ENCODE measurements around the gene CSMD2.

The CSMD2 gene

DNA sequence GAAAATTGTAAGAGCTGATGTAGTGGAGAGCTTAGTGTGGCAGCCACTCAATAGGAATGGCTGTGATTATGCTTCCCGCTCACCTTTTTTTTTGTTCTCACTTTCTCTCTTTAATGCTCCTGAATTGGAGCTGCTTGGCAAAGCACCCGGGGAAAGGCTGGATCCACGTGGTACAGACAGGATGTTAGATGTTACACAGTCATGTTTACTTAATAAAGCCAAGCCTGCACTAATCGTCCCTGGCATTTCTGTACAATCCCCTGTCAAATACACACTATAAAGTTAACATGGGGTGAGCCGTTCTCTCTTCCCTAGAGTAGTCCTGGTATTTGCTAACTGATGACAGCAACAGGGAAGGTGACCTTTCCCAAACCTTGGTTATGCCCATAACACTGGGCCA lies 504.8 kb downstream of the CSMD2 start:
- DNase-seq = no peak

DNA sequence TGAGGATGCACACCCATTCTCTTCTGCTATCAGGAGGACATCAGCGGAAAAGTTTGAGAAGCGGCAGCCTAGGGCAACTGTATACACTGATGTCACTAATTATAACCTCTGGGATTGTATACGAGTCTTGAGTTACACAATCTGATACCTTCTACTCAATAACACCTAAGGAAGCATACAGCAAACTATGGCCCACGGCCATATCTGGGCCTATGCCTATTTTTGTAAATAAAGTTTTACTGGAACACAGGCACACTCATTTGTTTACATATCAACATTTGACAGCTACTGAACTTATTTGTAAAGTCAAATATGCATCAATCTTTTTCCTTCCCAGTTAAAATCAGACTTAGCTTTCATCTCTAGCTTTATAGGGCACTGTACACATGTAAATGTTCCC lies 505.4 kb downstream of the CSMD2 start:
- DNase-seq = no peak

GRCh38 chr1:33657833-33658232 lies 507.2 kb downstream of the CSMD2 start:
- no peak for DNase-seq

GRCh38 chr1:33656467-33657005 lies 508.5 kb downstream of the CSMD2 start:
- no peak for DNase-seq

DNA sequence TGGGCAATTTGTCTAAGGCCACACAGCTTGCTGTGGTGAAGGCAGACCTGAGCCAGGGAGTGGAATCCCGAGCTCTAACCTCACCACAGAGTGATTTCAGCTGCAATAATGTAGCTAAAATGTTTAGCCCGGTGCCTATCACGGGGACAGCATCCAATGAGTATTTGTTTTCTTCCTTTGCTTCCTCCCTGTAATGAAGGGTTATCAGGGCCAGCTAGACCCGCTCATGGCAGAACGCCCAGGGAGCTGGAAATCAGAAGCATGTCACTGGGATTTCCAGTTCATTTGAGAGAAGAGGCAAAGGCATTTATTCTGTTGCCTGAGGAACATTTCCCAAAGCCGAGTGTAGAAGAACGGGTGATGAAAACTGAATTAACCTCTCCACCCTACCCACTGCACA lies 509.5 kb downstream of the CSMD2 start:
- DNase-seq = no peak

DNA sequence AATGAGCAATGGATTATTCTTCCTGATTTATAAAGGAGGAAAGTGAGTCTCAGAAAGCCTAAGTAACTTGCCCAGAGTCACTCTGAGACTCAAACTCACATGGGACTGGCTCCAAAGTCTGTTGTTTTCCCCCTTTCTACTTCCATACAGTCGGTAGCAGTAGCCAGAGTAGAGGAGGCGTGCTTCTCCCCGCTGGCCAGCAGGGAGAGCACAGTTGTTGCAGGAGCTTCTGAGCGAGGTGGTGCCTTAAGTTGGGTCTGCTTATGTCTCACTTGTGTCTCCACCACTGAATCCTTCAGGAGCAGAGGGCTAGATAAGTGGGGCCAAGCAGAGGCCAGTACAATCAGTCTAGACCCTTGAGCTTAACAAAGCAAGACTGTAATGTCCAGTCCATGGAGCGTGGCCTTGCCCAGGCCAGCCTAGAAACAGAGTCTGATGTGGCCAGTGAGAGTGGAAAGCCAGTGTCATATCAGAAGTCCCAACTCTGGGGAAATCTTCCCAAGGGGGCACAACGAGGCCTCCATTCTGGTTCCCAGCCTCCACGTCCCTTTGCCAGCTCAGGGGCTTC lies 510.7 kb downstream of the CSMD2 start:
- DNase-seq = no peak

DNA sequence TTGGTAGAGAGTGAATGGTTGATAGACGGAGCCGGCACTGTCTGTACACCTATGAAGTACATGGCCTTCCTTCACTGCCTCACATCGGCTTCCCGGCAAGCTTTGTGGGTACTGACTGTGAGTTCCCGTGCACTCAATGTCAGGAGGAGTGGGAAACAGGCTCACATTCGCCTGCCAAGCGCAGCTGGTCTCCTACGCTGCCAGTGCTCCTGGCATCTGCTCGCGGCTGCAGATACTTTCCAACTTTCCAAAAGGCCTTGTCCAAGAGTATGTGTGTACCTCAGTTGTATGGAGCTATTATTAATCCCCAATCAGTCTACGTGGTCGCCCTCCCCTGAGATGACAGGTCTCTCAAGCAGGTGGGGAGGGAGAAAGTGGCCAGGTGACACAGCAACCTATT lies 511.8 kb downstream of the CSMD2 start:
- DNase-seq = no peak

- DNase-seq = no peak
These were observed 514.3 kb downstream of the CSMD2 start for GRCh38 chr1:33650708-33651107.

DNA sequence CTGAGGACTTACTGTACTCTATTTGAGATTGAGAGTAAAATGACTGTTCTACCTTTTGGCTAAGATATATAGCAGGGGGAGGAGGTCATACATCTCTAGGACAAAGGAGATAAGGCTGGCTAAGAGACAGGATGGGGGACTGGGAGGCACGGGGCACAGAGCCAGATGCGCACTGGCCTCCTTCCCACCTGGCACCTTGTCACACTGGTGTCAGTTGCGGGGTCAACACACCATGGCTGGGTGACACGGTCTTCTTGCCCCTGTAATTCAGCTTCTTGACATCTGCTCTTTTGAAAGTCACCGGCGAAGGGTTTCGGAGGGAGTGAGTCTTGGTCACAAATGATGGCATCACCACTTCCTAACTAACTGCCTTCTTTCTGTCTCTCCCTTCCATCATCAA lies 515.3 kb downstream of the CSMD2 start:
- DNase-seq = no peak

GRCh38 chr1:33643216-33643615 lies 521.8 kb downstream of the CSMD2 start:
- DNase-seq = no peak

DNA sequence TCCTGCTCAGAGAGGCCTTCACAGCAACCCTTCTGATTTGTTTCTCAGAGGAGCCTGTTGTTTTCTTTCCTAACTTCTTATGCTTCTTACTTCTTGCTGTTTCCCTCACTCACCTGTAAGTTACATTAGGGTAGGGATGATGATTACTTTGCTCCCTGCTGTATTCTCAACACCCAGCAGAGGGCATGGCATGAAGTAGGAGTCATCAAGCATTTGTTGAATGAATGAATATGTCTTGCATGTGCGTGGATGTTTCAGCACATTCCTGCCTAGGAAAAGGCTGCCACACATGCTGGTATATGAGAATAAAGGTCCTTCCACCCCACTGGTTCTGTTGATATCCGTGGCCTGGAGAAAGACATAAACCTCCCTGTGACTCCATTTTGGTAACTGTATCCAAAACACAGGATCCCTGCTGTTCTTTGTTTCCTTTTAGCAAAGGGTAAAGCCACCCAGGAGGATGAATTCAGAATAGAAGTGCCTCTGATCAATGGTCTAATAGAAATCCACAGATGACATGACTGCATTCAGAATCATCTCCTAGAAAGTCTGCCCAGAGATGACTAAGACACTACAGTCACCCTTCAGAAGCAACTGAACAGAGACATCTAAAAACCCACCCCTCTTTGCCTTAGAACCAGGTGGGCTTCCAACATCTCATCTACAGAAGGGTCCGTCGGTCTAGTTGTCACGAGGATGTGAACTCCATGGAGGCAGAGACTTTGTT lies 523.8 kb downstream of the CSMD2 start:
- no peak for DNase-seq

GRCh38 chr1:33640114-33640660 lies 524.8 kb downstream of the CSMD2 start:
- DNase-seq = no peak

DNA sequence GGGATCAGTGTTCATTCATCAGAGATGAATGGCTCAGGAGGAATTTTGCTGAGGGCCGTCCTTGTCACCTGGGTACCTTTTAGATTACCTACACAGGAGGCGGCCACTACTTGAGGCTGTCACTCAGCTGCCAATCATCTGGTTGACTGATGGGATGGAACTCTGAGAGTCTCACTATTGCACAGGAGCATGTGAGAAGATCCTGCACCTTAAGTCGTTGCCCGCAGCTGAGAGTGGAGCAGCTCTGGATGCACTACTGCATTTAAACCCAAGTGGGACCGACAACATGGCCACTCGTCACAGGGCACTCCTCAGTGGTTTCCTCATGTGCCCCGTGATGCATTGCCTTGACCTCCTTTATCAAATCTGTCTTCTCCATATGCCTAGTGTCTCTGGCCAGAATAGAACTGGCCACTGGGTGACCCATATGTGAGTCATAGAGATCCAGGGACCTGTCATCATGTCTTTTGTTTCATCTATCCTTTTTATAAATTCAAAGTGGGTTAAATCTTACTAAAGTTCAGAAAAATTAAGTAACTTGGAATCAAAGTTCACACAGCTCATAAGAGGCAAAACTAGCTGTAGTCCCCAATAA lies 527.1 kb downstream of the CSMD2 start:
- DNase-seq = no peak

DNA sequence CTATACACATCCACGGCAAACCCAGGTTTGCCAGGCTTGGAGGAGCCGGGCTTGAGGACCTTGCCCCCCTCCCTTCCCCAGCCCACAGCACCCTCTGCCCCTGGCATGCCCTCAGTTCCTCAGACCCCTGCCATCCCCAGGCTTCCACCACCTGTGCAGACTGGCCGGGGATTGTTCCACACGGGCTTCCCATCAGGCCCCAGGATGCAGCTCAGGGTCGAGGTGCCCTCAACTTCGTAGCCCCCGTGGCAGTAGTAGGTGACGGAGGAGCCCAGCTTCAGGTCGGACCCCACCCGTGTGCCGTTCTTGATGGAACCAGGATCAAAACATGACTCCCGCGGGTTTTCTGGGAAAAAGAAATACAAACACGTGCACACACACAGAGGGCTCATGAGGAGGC lies 528.8 kb downstream of the CSMD2 start:
- DNase-seq = no peak

DNA sequence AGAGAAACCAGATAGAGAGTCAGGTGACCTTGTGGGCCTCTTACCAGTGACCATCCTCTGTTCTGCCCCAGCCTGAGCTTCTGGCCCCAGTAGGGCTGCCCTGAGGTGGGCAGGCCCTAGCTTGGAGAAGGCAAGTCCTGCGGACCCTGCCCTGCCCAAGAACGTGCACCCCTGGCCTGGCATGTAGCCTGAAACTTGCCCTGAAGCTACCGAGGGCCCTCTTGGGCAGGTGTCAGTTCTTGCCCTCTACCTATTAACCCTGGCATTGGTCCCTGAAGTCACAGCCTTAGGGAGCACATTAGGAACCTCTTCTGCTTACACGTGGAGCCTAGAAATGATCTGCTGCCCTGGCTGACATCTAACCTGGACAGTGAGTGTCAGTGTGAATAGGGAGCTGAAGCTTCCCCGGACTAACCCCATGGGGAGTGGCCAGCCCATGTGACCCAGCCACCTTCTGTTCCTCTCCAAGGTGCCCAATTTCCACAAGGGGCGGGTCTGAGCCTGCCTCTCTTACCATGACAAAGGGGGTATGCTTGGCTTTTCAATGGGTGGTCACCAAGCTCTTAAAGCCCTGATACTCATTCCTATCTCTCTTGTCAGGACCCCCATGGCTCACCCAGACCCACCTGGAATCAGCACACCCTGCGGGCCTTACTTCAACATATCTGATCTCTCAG lies 529.6 kb downstream of the CSMD2 start:
- DNase-seq = no peak

- no peak for DNase-seq
These were observed 530.2 kb downstream of the CSMD2 start for GRCh38 chr1:33634806-33635205.

DNA sequence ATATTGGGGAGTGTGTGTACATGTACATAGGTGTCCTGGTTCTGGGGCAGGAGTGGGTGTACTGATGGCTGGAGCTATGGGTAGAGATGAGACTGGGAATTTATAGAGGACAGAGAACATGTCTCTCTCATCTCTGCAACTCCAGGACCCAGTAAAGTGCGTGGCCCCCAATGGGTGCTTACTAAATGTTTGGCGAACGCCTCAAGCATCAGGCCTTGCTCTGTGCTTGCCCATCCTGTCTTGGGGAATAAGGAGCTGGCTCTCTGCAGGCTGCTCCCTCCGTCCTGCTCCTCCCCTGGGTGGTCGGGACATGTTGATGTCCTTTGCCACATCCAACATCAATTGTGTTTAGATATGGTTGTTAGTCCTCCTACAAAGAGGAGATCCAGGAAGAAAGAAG lies 530.9 kb downstream of the CSMD2 start:
- no peak for DNase-seq

DNA sequence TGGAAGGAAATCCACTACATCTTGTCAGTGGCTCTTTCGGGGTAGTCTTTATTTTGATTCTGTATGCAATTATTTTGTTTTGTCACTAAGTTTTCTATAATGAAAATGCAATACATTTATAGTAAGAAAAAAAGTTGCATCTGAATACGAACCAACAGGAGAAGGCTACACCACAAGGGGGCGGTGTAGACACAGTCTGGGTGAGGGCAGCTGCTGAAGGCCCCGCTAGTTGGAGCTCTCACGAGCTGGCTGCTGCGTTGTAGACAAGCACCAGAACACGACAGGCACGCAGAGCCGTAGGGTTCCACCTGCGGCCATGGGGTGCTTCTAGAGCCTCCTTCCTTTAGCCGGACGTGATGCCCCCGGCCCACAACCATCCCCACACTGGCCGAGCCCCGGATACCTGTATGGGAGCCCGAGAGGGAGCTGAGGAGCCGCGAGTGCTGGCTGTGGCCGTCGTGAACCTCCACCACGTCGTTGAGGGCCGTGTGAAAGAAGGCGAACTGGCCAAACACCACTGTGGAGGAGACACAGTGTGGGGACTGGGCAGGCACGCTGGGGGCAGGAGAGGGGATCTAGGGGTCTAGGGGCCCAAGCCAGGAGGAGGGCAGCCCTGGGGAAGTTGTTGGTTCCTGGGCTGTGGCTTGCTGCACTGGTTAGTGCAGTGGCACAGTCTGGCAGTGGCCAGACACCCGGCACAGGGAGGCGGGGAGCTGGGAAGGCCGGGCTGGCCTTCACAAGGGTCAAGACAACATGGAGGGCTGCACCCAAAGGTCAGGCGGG lies 531.8 kb downstream of the CSMD2 start:
- DNase-seq = peak; percentile 61

DNA sequence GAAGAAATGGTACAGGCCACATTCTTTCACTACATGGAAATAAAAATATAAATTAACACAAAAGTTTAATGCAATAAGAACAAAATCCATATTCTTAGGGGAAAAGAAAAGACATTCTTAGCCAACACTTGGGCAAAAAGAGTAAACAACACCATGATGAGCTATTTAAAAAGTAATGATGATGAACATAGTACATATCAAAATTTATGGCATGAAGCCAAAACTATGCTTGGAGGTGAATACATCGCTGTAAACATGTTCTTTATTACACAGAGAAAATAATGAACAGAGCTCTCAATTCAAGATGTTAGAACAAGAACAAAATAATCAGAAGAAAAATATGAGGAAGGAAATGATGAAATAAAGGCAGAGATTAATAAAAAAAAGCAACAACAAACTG lies 534.3 kb downstream of the CSMD2 start:
- DNase-seq = peak; percentile 65

DNA sequence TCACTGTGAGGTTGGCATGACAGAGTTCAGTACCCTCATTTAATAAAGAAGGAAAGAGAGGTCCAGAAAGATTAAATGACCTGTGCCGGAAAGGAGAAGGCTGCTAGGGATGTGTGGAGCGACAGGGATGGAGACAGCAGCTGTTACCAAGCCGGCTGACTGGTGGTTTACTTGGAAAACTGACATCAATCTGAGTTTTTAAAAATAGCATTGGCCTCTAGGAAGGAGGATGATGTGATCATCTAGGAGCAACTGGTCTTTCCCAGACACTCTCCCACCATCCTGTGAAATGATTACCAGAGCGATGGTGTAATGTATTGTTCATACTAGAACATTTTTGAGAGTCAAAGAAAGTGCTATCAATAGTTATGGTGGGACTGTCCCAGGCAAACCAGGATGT lies 538.2 kb downstream of the CSMD2 start:
- no peak for DNase-seq

- DNase-seq = no peak
These were observed 539.8 kb downstream of the CSMD2 start for GRCh38 chr1:33624991-33625870.
